ENCODE results near the gene ADM2. TPM values are rescaled to one million over a fixed set of nuclear protein-coding genes. Genes with fewer than 3 reads are reported as not detected.
"Not testable (repeated sequence)": the region's sequence is repeated elsewhere in the genome, so short reads cannot be mapped to it uniquely, and the experiment has no call there.

ADM2 gene
- total and polyA plus RNA-seq, 4 donors: 0.06 to 0.15 (median 0.11) TPM

GRCh38 chr22:50516891-50517290 is 35.5 kb downstream of the ADM2 start:
- no peaks in the 10 kb centered on the region for H3K4me1 ChIP-seq (ENCODE audit: control insufficient read depth, insufficient read depth, low read length)
- no peaks in the 10 kb centered on the region for H3K27me3 ChIP-seq (ENCODE audit: control insufficient read depth, insufficient read depth, low read length)
- H3K36me3 ChIP-seq (ENCODE audit: control insufficient read depth, insufficient read depth, low read length): peaks cover 82% of the 10 kb centered on the region
- WGBS (ENCODE audit: insufficient coverage): 90% methylated on average over 16 of the region's 16 CpGs
- no peak overlapping the region for H3K27ac ChIP-seq (ENCODE audit: low read depth, low read length)
- no peak for DNase-seq (ENCODE audit: low read depth in 4 of 6, low spot score in 6 of 6)
- H3K4me3 ChIP-seq (ENCODE audit: low read depth, low read length): no peak overlapping the region
- no peaks in the 10 kb centered on the region for H3K9me3 ChIP-seq (ENCODE audit: control insufficient read depth, insufficient read depth, low read length)

GRCh38 chr22:50517495-50518260 is 36.3 kb downstream of the ADM2 start:
- H3K27ac ChIP-seq (ENCODE audit: low read depth, low read length): no peak overlapping the region
- 88% methylated on average over 20 of the region's 20 CpGs for WGBS (ENCODE audit: insufficient coverage)
- H3K4me3 ChIP-seq (ENCODE audit: low read depth, low read length): no peak overlapping the region
- no peaks in the 10 kb centered on the region for H3K9me3 ChIP-seq (ENCODE audit: control insufficient read depth, insufficient read depth, low read length)
- no peaks in the 10 kb centered on the region for H3K4me1 ChIP-seq (ENCODE audit: control insufficient read depth, insufficient read depth, low read length)
- H3K27me3 ChIP-seq (ENCODE audit: control insufficient read depth, insufficient read depth, low read length): no peaks in the 10 kb centered on the region
- DNase-seq (ENCODE audit: low read depth in 4 of 6, low spot score in 6 of 6): no peak
- H3K36me3 ChIP-seq (ENCODE audit: control insufficient read depth, insufficient read depth, low read length): peaks cover 83% of the 10 kb centered on the region

DNA sequence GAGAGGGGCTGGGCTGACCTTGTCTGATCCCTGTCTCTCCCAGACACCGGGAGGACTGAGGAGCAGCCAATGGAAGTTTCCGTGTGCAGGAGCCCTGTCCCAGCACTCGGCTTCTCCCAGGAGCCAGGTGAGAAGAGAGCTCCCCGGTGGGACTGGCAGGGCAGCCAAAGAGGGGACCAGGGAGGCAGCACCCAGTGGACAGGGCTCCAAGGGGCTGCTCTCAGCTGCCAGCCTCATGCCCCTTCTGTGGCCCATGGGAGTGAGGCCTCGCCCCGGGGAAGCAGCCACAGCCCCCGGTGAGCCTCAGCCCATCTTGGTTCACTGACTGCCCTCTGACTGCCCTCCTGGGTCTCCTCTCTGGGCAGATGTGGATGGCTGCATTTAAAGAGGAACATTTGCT is 37.3 kb downstream of the ADM2 start:
- Histone ChIP-seq H3K27me3 (ENCODE audit: control insufficient read depth, insufficient read depth, low read length) (no peaks in the 10 kb centered on the region), H3K9me3 (ENCODE audit: control insufficient read depth, insufficient read depth, low read length) (no peaks in the 10 kb centered on the region), H3K36me3 (ENCODE audit: control insufficient read depth, insufficient read depth, low read length) (peaks cover 88% of the 10 kb centered on the region), H3K4me1 (ENCODE audit: control insufficient read depth, insufficient read depth, low read length) (peaks cover 1% of the 10 kb centered on the region), H3K4me3 (ENCODE audit: low read depth, low read length) (no peak overlapping the region), H3K27ac (ENCODE audit: low read depth, low read length) (no peak overlapping the region)
- DNase-seq (ENCODE audit: low read depth in 4 of 6, low spot score in 6 of 6): no peak
- WGBS (ENCODE audit: insufficient coverage): 95% methylated on average over 7 of the region's 7 CpGs

GRCh38 chr22:50519151-50519550 is 37.8 kb downstream of the ADM2 start:
- DNase-seq (ENCODE audit: low read depth in 4 of 6, low spot score in 6 of 6): no peak
- H3K36me3 ChIP-seq (ENCODE audit: control insufficient read depth, insufficient read depth, low read length): peaks cover 93% of the 10 kb centered on the region
- WGBS (ENCODE audit: insufficient coverage): 93% methylated on average over 8 of the region's 8 CpGs

DNA sequence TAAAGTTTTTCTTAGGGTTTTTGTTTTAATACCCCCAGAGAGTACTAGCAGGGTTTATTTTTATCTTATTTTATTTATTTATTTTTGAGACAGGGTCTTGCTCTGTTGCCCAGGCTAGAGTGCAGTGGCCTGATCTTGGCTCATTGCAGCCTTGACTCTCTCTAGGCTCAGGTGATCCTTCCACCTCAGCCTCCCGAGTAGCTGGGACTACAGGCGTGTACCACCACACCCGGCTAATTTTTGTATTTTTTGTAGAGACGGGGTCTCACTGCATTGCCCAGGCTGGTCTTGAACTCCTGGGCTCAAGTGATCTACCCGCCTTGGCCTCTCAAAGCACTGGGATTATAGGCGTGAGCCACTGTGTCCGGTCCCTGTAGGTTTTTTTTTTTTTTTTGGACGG is 38.8 kb downstream of the ADM2 start:
- WGBS (ENCODE audit: insufficient coverage): 100% methylated on average over 7 of the region's 8 CpGs
- Histone ChIP-seq H3K4me1 (ENCODE audit: control insufficient read depth, insufficient read depth, low read length) (peaks cover 17% of the 10 kb centered on the region), H3K36me3 (ENCODE audit: control insufficient read depth, insufficient read depth, low read length) (peaks cover 94% of the 10 kb centered on the region)
- H3K9me3 ChIP-seq (ENCODE audit: control insufficient read depth, insufficient read depth, low read length); H3K27ac ChIP-seq (ENCODE audit: low read depth, low read length); DNase-seq (ENCODE audit: low read depth in 4 of 6, low spot score in 6 of 6); H3K27me3 ChIP-seq (ENCODE audit: control insufficient read depth, insufficient read depth, low read length); H3K4me3 ChIP-seq (ENCODE audit: low read depth, low read length): not testable (repeated sequence)

More at GRCh38 chr22:50519151-50519550, 37.8 kb downstream of the ADM2 start:
- H3K4me1 ChIP-seq (ENCODE audit: control insufficient read depth, insufficient read depth, low read length): peaks cover 7% of the 10 kb centered on the region
- no peak overlapping the region for H3K27ac ChIP-seq (ENCODE audit: low read depth, low read length)
- no peaks in the 10 kb centered on the region for H3K9me3 ChIP-seq (ENCODE audit: control insufficient read depth, insufficient read depth, low read length)
- H3K4me3 ChIP-seq (ENCODE audit: low read depth, low read length): no peak overlapping the region
- H3K27me3 ChIP-seq (ENCODE audit: control insufficient read depth, insufficient read depth, low read length): no peaks in the 10 kb centered on the region

DNA sequence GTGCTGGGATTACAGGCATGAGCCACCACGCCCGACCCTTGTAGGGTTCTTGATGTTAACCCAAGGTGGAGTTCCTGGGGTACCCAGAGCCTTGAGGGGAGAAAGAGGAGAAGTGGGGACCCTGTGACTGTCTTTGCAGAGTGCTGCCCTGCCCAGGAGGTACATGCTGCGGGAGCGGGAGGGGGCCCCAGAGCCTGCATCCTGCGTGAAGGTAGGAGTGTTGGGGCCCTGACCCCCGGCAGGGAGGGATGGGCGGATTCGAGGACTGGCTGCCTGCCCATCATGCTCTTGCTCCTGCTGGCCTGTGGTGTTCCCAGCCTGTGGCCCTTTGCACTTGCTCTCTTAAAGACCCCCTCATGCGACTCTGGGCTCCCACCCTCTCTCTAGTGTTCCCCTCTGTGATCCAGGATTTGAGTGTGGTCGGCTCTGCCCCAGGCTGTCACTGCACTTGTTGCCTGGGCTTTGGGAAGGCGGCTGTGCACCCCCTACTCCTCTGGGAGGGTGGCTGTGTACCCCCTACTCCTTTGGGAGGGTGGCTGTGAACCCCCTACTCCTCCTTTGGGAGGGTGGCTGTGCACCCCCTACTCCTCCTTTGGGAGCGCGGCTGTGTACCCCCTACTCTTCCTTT is 39.6 kb downstream of the ADM2 start:
- no peak for DNase-seq (ENCODE audit: low read depth in 4 of 6, low spot score in 6 of 6)

DNA sequence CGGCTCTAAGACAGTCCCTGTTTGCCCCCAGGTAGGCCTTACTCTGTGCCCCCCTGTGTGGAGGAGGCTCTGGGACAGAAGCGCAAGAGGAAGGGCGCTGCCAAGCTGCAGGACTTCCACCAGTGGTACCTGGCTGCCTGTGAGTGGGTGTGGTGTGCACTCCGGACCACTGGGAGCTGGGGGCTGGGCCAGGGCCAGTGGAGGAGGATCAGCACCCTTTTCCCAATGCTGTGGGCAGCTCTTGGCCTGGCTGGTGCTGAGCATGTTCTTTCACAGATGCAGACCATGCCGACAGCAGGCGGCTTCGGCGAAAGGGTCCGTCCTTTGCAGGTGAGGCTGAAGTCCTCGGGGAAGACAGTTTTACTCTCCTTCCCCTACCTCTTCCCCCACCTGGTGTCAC is 40.4 kb downstream of the ADM2 start:
- peaks cover 82% of the 10 kb centered on the region for H3K36me3 ChIP-seq (ENCODE audit: control insufficient read depth, insufficient read depth, low read length)
- peaks cover 21% of the 10 kb centered on the region for H3K4me1 ChIP-seq (ENCODE audit: control insufficient read depth, insufficient read depth, low read length)
- no peak for DNase-seq (ENCODE audit: low read depth in 4 of 6, low spot score in 6 of 6)
- H3K9me3 ChIP-seq (ENCODE audit: control insufficient read depth, insufficient read depth, low read length): no peaks in the 10 kb centered on the region
- WGBS (ENCODE audit: insufficient coverage): 94% methylated on average over 10 of the region's 10 CpGs
- H3K4me3 ChIP-seq (ENCODE audit: low read depth, low read length): no peak overlapping the region
- no peaks in the 10 kb centered on the region for H3K27me3 ChIP-seq (ENCODE audit: control insufficient read depth, insufficient read depth, low read length)
- H3K27ac ChIP-seq (ENCODE audit: low read depth, low read length): no peak overlapping the region

More for the DNA sequence above, 39.6 kb downstream of the ADM2 start:
- H3K27ac ChIP-seq (ENCODE audit: low read depth, low read length): no peak overlapping the region
- WGBS (ENCODE audit: insufficient coverage): 95% methylated on average over 13 of the region's 13 CpGs
- H3K36me3 ChIP-seq (ENCODE audit: control insufficient read depth, insufficient read depth, low read length): peaks cover 89% of the 10 kb centered on the region
- peaks cover 17% of the 10 kb centered on the region for H3K4me1 ChIP-seq (ENCODE audit: control insufficient read depth, insufficient read depth, low read length)
- H3K9me3 ChIP-seq (ENCODE audit: control insufficient read depth, insufficient read depth, low read length): no peaks in the 10 kb centered on the region
- no peaks in the 10 kb centered on the region for H3K27me3 ChIP-seq (ENCODE audit: control insufficient read depth, insufficient read depth, low read length)
- no peak overlapping the region for H3K4me3 ChIP-seq (ENCODE audit: low read depth, low read length)

GRCh38 chr22:50522208-50522805 is 41.0 kb downstream of the ADM2 start:
- H3K36me3 ChIP-seq (ENCODE audit: control insufficient read depth, insufficient read depth, low read length): peaks cover 76% of the 10 kb centered on the region
- H3K27ac ChIP-seq (ENCODE audit: low read depth, low read length): no peak overlapping the region
- no peak overlapping the region for H3K4me3 ChIP-seq (ENCODE audit: low read depth, low read length)
- no peaks in the 10 kb centered on the region for H3K9me3 ChIP-seq (ENCODE audit: control insufficient read depth, insufficient read depth, low read length)
- WGBS (ENCODE audit: insufficient coverage): 93% methylated on average over 6 of the region's 15 CpGs
- DNase-seq (ENCODE audit: low read depth in 4 of 6, low spot score in 6 of 6): no peak
- peaks cover 26% of the 10 kb centered on the region for H3K4me1 ChIP-seq (ENCODE audit: control insufficient read depth, insufficient read depth, low read length)
- H3K27me3 ChIP-seq (ENCODE audit: control insufficient read depth, insufficient read depth, low read length): no peaks in the 10 kb centered on the region

- no peak for DNase-seq (ENCODE audit: low read depth in 4 of 6, low spot score in 6 of 6)
- Histone ChIP-seq H3K27ac (ENCODE audit: low read depth, low read length) (no peak overlapping the region), H3K4me1 (ENCODE audit: control insufficient read depth, insufficient read depth, low read length) (peaks cover 31% of the 10 kb centered on the region), H3K27me3 (ENCODE audit: control insufficient read depth, insufficient read depth, low read length) (no peaks in the 10 kb centered on the region), H3K4me3 (ENCODE audit: low read depth, low read length) (no peak overlapping the region), H3K9me3 (ENCODE audit: control insufficient read depth, insufficient read depth, low read length) (no peaks in the 10 kb centered on the region), H3K36me3 (ENCODE audit: control insufficient read depth, insufficient read depth, low read length) (peaks cover 74% of the 10 kb centered on the region)
- WGBS (ENCODE audit: insufficient coverage): 88% methylated on average over 20 of the region's 22 CpGs
Observed at GRCh38 chr22:50522806-50523438, 41.6 kb downstream of the ADM2 start.

Measured in spinal cord (tissue), 10 donors.